AG04449 (cell line): Measurements from ENCODE around the gene PCDH17.

Experiments
- CTCF ChIA-PET: fragments of 350-600 bp; formaldehyde crosslinking; extraction: SDS; loops from one replicate; lab custom pipeline; 2021; ENCODE audit warnings: antibody characterized with exemption; lab: Yijun Ruan, JAX
- POLR2A ChIA-PET: fragments of 400-600, 350-600 bp; formaldehyde crosslinking; extraction: SDS; loops from one replicate; lab custom pipeline; 2020; ENCODE audit warnings: antibody characterized with exemption, inconsistent platforms; lab: Yijun Ruan, JAX
- DNase-seq: peaks from one replicate; pipeline ENCODE4 v3.0.0-alpha.2; 2010; ENCODE audit warnings: low read depth, low spot score
- H3K4me3 ChIP-seq: 2 replicates; pipeline ENCODE4 v1.5.1; 2011; ENCODE audit warnings: low read depth, mild to moderate bottlenecking, control low read depth, low read length
- TF ChIP-seq, protein P1 (sequence below): IDR thresholded peaks from one replicate; pipeline ENCODE4 v1.5.1; 2011; ENCODE audit warnings: mild to moderate bottlenecking, moderate library complexity, low read length, control low read depth, inconsistent platforms; ENCODE audit not compliant: insufficient read depth; ENCODE audit errors: missing control alignments

The PCDH17 gene

DNA sequence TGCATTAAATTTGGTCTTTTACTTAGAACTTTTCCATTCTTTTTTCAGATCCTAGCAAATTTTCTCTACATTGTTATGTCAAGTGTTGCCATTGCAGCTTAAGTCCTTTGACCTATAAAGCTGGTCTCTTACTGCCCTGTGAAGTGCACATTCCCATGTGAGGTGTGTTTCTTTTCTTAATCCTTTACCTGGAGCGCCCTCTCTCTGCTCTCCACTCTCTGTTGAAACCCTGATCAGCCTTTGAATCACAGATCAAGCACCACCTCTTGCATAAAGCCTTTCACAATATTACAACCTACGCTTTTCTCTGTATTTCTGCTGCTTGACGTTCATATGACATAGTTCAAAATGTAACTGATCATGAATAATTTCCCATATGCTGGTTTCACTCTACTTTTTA is 84.8 kb downstream of the PCDH17 start:
- POLR2A ChIA-PET = no interaction called here
- CTCF ChIA-PET = no interaction called here
- no peak for DNase-seq
- TF ChIP-seq, protein P1, sequence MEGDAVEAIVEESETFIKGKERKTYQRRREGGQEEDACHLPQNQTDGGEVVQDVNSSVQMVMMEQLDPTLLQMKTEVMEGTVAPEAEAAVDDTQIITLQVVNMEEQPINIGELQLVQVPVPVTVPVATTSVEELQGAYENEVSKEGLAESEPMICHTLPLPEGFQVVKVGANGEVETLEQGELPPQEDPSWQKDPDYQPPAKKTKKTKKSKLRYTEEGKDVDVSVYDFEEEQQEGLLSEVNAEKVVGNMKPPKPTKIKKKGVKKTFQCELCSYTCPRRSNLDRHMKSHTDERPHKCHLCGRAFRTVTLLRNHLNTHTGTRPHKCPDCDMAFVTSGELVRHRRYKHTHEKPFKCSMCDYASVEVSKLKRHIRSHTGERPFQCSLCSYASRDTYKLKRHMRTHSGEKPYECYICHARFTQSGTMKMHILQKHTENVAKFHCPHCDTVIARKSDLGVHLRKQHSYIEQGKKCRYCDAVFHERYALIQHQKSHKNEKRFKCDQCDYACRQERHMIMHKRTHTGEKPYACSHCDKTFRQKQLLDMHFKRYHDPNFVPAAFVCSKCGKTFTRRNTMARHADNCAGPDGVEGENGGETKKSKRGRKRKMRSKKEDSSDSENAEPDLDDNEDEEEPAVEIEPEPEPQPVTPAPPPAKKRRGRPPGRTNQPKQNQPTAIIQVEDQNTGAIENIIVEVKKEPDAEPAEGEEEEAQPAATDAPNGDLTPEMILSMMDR = no peak
- no peak overlapping the region for H3K4me3 ChIP-seq

DNA sequence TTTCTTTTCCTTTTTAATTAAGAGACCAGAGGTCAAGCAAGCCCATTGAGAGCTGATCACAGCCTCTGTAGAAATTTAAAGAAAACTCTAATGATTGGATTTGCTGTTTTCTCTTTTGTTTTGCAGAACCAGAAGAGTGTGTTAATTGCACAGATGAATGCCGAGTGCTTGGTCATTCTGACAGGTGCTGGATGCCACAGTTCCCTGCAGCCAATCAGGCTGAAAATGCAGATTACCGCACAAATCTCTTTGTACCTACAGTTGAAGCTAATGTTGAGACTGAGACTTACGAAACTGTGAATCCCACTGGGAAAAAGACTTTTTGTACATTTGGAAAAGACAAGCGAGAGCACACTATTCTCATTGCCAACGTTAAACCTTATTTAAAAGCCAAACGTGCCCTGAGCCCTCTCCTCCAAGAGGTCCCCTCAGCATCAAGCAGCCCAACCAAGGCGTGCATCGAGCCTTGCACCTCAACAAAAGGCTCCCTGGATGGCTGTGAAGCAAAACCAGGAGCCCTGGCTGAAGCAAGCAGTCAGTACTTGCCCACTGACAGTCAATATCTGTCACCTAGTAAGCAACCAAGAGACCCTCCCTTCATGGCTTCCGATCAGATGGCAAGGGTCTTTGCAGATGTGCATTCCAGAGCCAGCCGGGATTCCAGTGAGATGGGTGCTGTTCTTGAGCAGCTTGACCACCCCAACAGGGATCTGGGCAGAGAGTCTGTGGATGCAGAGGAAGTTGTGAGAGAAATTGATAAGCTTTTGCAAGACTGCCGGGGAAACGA is 93.1 kb downstream of the PCDH17 start:
- TF ChIP-seq, protein P1 = no peak
- CTCF ChIA-PET = no interaction called here
- DNase-seq = no peak
- POLR2A ChIA-PET = no interaction called here
- H3K4me3 ChIP-seq = no peak overlapping the region

GRCh38 chr13:57725480-57725879 is 93.9 kb downstream of the PCDH17 start:
- CTCF ChIA-PET = no interaction called here
- DNase-seq = no peak
- TF ChIP-seq, protein P1 = no peak
- no peak overlapping the region for H3K4me3 ChIP-seq
- POLR2A ChIA-PET = no interaction called here

DNA sequence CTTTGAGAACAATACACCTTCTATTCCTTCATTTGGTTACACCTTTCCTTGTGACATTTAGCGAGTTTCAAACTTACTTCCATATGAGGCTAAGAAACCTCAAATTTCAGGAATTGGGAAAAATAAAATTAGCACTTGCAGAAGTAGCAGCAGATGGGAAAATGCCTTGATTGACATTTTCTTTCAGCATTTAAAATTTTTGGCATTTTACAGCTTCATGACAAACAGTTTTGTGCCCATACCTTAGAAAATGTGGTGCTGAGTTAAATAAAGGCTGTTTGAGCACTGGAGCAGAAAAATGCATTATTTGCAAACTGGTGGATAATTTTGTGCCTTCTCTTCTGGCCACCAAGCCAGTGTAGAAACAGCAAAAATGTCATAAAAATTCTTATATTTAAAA is 95.4 kb downstream of the PCDH17 start:
- TF ChIP-seq, protein P1 = no peak
- no peak for DNase-seq
- H3K4me3 ChIP-seq = no peak overlapping the region
- ChIA-PET CTCF (no interaction called here), POLR2A (no interaction called here)

- H3K4me3 ChIP-seq = no peak overlapping the region
- no peak for DNase-seq
- POLR2A ChIA-PET = no interaction called here
- CTCF ChIA-PET = no interaction called here
- TF ChIP-seq, protein P1 = no peak
Observed at GRCh38 chr13:57734306-57734705, 102.8 kb downstream of the PCDH17 start.

GRCh38 chr13:57739089-57739488 is 107.5 kb downstream of the PCDH17 start:
- no peak overlapping the region for H3K4me3 ChIP-seq
- POLR2A ChIA-PET = no interaction called here
- TF ChIP-seq, protein P1 = no peak
- no peak for DNase-seq
- CTCF ChIA-PET = no interaction called here
